HG03342 (cell line): ENCODE measurements around the gene DBF4.
"Not testable (repeated sequence)": the region's sequence is repeated elsewhere in the genome, so short reads cannot be mapped to it uniquely, and the experiment has no call there.

Experiments
- ATAC-seq: cut with Tn5 transposase; IDR thresholded peaks from one replicate; pipeline ENCODE4 v1.9.1; 2021; ENCODE audit warnings: mild to moderate bottlenecking, moderate library complexity; ENCODE audit not compliant: unreplicated experiment

Gene DBF4

DNA sequence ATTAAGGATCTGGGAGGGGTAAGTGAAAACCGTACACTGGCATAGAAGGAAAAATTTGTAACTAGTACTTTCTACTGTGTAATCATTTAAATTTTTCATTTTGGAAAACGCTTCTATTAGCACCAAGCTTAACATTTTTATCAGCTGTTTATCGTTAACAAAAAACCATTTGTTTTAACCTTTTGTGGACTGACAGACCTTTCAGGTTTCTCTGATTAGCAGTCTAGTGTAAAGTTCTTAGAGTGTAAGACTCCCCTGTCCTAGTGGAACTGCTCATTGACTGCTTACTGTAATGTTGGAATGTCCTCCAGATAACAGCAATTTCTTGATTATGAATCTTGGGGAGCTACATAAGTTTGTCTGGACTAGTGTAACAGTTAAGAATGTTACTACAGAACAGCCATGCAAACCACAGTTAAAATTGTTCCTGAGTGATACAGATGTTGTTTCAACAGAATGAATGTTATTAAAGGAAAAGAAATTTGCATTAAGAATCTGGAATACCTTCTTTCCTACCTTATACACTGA, 2.0 kb downstream of the DBF4 start:
- no peak for ATAC-seq

DNA sequence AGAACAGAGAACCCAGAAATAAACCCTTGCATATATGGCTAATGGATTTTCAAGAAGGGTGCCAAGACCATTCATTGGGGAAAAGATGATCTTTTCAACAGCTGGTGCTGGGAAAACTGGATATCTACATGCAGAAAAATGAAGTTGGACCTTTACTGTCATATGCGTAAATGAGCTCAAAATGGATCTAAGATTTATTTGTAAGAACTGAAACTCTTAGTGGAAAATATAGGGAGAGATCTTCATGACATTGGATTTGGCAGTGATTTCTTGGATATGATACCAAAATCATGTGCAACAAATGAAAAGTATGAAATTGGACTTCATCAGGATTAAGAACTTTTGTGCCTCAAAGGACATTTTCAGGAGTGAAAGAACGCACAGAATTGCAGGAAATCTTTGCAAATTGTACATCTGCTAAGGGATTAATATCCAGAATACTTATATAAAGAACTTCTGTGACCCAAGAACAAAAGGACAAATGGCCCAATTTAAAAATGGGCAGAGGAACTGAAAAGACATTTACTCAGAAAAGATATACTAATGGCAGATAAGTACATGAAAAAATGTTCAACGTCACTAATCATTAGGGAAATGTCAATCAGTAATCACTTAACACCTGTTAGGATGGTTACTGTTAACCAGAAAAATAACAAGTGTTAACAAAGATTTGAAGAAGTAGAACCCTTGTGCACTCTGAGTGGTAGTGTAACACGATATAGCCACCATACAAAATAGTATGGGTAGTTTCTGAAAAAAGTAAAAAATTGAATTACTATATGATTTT, 6.1 kb downstream of the DBF4 start:
- no peak for ATAC-seq

DNA sequence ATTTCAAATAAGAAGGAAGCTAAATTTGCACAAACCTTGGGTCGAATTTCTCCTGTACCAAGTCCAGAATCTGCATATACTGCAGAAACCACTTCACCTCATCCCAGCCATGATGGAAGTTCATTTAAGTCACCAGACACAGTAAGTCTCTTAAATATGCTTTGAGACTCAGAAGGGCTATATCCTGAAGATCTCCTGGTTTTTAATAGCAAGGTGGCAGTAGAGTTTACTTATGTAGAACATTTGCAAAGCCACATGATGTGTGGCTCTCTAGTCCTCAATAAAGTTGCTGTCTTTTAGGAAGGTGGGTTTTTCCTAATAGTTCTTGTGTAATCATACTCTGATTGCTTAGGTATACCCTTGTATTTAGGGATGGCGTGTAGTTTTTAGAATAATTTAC, 8.7 kb downstream of the DBF4 start:
- ATAC-seq: no peak

DNA sequence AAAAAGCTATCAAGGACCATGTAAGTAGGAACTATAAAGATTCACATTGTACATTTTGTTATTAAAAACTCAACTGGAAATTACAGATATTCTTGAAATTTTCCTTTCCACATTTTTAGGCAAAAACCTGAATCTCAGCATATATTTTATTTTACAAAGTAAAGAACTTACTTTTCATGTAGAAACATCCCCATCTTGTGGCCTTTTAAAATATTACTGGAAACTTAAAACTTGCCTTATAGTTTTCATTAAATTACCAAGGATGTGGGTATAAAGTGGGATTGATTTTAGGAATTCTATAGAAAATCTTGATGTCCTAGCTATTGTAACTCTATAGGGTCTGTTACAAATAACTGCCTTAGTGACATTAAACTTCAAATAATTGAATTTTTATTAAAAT, 10.6 kb downstream of the DBF4 start:
- ATAC-seq: no peak

DNA sequence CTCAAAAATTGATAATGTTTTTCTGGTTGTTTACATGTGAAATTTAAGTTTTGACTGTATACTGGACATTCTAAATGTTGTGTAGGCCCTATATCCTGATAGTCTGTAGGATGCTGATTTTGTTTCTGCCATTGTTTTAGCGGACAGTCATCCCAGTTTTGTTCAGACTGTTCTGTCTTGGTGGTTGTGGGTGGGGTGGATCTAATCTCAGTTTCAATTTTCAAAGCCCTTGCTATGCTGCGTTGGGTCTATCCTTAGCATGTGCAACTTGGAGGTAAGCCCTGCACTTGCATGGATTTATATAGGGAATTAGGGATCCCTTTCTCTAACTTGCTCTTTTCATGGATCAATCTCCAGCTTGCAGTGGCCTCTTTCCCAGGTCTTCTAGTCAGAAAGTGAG, 19.1 kb downstream of the DBF4 start:
- ATAC-seq: no peak

DNA sequence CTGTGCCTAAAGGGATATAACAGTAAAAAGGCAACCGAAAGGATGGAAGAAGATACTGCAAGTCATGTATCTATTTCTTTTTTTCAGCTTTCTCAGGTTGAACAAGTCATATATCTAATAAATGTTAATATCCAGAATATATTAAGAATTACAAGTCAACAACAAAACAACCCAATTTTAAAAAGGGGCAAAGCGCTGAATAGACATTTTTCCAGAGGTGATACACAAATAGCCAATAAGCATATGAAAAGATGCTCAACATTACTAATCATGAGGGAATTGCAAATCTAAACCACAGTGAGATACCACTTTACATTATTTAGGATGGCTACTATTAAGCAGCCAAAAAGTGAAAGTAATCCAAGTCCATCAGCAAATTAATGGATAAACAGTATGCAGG, 23.0 kb downstream of the DBF4 start:
- no peak for ATAC-seq

DNA sequence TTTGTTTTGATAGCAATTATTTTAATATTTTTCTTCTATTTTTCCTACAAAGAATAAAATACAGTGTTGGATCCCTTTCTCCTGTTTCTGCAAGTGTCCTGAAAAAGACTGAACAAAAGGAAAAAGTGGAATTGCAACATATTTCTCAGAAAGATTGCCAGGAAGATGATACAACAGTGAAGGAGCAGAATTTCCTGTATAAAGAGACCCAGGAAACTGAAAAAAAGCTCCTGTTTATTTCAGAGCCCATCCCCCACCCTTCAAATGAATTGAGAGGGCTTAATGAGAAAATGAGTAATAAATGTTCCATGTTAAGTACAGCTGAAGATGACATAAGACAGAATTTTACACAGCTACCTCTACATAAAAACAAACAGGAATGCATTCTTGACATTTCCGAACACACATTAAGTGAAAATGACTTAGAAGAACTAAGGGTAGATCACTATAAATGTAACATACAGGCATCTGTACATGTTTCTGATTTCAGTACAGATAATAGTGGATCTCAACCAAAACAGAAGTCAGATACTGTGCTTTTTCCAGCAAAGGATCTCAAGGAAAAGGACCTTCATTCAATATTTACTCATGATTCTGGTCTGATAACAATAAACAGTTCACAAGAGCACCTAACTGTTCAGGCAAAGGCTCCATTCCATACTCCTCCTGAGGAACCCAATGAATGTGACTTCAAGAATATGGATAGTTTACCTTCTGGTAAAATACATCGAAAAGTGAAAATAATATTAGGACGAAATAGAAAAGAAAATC, 31.0 kb downstream of the DBF4 start:
- not testable (repeated sequence) for ATAC-seq

DNA sequence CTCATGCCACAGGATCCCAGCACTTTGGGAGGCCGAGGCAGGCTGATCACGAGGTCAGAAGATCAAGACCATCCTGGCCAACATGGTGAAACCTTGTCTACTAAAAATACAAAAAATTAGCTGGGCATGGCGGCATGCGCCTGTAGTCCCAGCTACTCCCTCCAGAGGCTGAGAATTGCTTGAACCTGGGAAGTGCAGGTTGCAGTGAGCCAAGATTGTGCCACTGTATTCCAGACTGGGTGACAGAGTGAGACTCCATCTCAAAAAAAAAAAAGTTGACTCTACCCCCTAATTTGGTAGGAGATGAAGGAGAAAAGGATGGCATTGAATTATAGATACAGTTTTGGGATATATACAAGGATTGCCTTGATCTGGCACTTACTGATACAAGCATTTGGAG, 32.5 kb downstream of the DBF4 start:
- ATAC-seq: not testable (repeated sequence)

DNA sequence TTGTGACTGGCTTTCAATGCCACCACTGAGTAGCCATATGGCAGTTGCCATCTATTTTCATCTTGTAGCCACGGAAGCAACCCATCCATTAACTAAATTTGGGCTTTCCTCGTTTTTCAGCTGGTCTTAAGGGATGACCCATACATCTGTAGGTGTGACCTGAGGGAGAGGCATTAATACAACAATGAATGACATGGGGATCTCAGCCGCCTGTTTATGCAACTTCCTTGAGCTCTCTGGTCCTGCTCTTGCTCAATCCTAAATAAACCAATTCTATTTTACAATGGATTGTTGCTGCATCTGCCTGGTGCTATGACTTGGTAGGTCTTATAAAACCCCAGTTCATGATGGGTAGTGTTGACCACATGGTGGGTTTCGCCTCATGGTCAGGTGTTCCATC, 35.8 kb downstream of the DBF4 start:
- no peak for ATAC-seq

DNA sequence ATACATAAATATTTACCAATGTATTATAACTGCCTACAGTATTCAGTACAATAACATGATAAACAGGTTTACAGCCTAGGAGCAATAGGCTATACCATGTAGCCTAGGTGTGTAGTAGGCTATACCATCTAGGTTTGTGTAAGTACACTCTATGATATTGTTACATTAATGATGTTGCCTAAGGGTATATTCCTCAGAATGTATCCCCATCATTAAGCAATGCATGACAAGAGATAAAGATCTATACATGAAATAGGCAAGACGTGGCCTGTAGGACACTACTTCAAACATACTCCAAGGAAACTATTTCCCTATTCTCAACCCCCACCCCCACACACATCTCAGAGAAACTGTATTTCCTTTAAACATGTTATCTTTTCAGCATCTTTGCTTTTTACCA, 42.4 kb downstream of the DBF4 start:
- ATAC-seq: no peak

DNA sequence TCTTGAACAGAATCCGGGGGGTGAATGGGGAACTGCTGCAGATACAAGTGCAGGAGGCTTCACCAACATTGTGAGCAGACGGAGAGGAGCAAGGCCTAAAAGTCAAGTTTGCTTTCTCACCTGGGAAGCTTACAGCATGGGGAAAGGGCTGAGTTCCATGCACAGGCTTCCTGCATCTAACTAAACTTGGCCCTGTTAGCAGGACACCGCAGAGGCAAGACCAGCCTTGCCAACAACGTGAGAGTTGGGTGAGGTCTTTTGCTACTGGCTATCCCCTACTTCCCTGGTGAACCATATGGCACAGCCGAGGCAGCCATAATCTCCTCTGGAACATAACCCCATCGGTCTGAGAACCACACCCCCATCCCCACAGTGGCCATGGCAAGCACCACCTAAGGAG, 43.6 kb downstream of the DBF4 start:
- no peak for ATAC-seq

DNA sequence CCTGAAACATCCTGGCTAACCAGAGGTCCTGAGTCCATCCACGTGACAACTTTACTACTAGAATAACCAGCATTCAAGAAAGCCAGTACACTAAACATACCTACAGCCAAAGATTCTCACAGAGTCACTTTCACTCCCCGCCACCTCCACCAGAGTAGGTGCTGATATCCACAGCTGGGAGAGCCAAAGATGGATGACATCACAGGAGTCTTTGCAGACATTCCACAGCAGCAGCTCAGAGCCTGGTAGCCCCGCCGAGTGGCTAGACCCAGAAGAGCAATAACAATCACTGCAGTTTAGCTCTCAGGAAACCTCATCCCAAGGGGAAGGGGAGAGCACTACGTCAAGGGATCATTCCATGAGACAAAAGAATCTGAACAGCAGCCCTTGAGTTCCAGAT, 44.3 kb downstream of the DBF4 start:
- no peak for ATAC-seq

DNA sequence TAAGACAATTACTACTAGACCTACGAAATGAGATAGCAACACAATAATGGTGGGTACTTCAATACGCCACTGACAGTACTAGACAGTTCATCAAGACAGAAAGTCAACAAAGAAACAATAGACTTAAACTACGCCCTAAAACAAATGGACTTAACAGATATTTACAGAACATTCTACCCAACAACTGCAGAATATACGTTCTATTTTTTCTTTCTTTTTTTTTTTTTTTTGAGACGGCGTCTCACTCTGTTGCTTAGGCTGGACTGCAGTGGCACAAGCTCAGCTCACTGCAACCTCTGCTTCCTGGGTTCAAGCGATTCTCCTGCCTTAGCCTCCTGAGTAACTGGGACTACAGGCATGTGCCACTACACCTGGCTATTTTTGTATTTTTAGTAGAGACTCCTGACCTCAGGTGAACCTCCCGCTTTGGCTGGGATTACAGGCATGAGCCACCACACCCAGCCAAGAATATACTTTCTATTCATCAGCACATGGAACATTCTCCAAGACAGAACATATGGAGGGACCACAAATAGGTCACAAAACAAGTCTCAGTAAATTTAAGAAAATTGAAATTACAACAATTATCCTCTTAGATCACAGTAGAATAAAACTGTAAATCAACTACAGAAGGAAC, 46.6 kb downstream of the DBF4 start:
- ATAC-seq: not testable (repeated sequence)

DNA sequence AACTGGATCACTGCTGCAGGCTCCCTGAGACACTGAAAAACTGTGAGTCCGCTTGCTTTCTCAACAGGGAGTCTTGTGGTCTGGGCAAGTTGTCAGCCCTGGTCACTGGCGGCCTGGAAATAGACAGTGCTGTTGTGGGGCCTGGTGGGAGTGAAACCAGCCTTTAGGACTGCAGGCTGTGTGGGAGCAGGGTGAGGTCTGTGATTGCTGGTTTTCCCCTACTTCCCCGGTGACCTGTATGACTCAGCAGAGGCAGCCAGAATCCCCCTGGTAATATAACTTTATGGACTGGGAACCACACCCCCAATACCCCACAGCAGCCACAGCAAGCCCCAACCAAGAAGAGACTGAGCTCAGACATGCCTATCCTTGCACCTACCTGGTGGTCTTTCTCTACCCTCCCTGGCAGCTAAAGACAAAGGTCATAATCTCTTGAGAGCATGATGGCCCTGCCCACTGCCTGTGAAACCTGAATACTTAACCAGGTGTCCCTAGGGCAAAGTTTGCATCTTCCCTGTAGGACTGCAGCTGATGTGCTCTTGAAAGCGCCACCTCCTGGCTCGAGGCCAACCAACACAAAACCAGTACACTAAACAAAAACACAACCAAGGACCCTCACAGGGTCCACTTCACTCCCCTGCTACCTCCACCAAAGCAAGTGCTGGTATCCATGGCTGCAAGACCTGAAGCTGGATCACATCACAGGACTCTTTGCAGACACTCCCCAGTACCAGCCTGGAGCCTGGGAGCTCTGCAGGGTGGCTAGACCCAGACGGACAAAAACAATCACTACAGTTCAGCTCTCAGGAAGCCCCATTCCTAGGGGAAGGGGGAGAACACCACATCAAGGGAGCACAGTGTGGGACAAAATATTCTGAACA, 50.5 kb downstream of the DBF4 start:
- ATAC-seq: peak; percentile 98

DNA sequence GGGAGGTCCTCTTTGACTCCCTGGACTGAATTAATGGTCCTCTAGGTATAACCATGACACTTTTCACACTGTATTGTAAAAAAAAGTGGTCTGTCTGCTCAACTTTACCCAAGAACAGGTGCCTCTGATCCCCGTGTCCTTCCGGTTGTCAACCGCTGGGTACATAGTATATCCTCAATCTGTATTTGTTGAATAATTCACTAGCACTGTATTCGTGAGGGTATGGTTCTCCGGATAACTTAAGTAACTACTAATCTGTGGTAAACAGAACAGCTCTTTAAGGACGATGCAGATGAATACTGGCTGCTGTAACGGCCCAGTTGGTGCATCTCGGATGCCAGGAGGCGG, 57.3 kb downstream of the DBF4 start:
- peak; percentile 18 for ATAC-seq

DNA sequence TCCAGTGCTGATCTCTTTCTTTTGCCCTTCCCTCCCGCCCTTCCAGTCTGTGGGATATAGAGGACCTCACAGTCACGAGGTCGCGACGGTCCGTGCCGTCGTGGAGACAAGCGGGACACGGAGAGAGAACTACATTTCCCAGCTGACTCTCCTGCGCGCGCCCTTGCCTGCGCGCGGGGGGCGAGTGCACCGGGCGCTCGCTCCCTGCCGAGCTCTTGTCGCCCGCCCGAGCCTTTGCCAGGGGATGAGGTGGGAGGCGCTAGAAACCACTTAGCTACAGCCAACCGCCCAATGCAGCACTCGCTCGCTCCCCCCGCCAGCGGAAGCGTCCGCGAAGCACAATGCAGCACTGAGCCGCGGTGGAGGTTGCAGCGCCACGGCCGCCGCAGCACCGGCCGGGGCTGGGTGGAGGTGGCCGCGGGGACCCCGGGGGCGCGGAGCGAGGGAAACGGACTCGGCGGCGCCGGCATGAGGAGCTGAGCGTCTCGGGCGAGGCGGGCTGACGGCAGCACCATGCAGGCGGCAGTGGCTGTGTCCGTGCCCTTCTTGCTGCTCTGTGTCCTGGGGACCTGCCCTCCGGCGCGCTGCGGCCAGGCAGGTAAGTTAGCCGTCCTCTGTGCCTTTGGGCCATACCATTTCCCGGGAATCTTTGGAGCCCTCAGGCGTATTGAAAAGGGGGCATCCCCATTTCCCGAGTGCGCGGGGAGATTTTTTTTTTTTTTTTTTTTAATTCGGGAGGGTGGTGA, 57.8 kb downstream of the DBF4 start, which contains the start of gene ADAM22:
ADAM22 (plus strand) TSS at position 299 of the 746 bp plus-strand sequence; CDS start at position 514, 215 bp downstream.
- ATAC-seq: peak; percentile 97

DNA sequence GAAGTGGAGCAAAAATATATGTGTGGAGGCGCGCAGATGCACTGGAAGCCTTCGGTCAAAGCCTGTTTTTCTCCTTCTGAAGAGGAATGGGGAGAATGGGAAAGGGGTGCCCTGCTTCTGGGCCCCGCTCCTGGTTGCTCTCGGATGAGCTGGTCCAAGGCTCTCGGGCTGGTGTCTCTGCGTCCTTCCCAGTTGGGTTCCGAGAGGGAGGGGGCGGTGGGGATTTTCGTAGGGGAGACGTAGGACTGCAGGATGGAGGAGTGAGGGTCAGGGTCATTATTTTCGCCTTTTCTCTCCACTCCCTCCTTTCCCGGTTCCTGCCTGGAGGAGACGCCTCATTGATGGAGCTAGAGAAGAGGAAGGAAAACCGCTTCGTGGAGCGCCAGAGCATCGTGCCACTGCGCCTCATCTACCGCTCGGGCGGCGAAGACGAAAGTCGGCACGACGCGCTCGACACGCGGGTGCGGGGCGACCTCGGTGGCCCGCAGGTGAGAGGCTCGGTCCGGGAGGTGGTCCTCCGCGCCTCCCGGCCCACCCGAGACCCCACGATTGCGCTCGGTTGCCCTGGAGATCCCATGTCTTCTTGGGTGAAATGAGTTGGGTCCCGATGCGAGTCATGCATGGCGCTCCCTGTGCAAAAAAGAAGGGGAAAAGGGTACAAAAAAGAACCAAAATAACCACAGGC, 58.5 kb downstream of the DBF4 start:
- ATAC-seq: no peak

DNA sequence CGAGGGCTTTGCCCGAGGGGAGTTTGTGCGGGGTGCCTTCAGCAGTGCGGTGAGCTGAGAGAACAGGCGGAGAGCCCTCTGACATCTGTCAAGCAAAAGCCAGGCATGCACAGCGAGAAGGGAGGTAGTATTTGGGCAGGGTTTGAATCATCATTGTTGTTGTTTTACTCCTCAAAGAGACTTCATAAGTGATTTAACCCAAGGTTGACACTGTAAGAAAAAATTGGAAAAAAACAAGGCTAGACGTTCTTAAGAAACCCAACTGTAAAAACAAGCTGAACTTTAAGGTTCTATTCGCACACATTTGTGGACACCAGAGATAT, 59.1 kb downstream of the DBF4 start:
- no peak for ATAC-seq

DNA sequence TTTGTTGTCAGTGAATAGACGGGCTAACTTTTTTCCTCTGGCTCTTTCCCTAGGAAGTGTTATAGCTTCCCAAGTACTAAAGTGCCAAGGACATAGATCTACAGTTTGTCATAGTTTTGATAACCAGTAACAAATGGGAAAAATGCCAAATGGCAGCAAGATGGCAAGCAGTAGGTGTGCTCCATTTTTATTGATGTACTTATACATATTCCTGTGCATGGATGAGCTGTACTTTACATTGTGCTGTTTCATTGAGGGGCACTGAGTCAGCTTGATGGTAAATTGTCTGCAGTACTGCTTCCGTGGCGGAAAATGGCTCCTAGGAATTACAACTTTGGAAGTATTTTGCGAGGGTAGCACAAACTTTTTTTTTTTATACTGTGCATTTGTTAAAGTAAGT, 64.8 kb downstream of the DBF4 start:
- no peak for ATAC-seq

DNA sequence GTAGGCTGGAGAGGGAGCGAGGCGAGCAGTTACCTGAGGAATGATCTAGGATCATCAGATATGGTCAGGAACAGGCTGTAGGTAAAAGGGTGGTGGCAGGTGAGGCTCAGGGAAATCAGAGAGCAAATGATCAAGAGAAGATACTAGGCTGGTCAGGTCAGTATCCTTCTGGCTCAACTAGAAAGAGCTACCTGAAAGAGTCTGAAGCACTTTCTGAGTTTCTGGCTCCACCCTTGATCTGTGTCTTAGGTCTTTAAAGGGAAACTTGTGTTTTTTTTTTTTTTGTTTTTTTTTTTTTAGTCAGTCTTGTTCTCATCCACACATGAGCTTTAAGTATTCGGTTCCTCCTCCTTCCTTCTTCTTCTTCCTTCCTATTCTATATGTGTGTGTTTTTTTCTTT, 68.3 kb downstream of the DBF4 start:
- no peak for ATAC-seq
